Liver (tissue), 9 donors: ENCODE data around the gene RBM33. TPM values are rescaled to one million over a fixed set of nuclear protein-coding genes. Genes with fewer than 3 reads are reported as not detected.

Experiments
- DNase-seq: peaks from one replicate; pipeline ENCODE4 v3.0.0-alpha.2; 2017; ENCODE audit warnings: low spot score
- H3K27ac ChIP-seq, 2 donors: one replicate each; pipeline ENCODE4 v1.7.0; 2013; ENCODE audit warnings: inconsistent platforms in 2 of 2, low read length in 2 of 2, control low read depth in 1 of 2, low read depth in 1 of 2, mild to moderate bottlenecking in 1 of 2
- H3K27me3 ChIP-seq, 4 donors: one replicate each; pipeline versions ENCODE4 v1.6.1 to v1.7.0; 2013; ENCODE audit warnings: low read length in 3 of 4, inconsistent platforms in 1 of 4, mild to moderate bottlenecking in 1 of 4, moderate library complexity in 1 of 4; ENCODE audit not compliant: control insufficient read depth in 4 of 4, insufficient read depth in 4 of 4
- H3K36me3 ChIP-seq, 4 donors: one replicate each; pipeline versions ENCODE4 v1.6.1 to v1.7.0; 2013; ENCODE audit warnings: low read length in 3 of 4, mild to moderate bottlenecking in 3 of 4, low read depth in 1 of 4, moderate library complexity in 1 of 4; ENCODE audit not compliant: control insufficient read depth in 4 of 4, insufficient read depth in 3 of 4
- H3K4me1 ChIP-seq, 4 donors: one replicate each; pipeline versions ENCODE4 v1.6.1 to v1.7.0; 2013; ENCODE audit warnings: low read length in 3 of 4, mild to moderate bottlenecking in 3 of 4, moderate library complexity in 1 of 4; ENCODE audit not compliant: control insufficient read depth in 4 of 4, insufficient read depth in 4 of 4
- H3K4me3 ChIP-seq, 3 donors: one replicate each; pipeline versions ENCODE4 v1.6.1 to v1.7.0; 2013; ENCODE audit warnings: low read length in 3 of 3, control low read depth in 1 of 3, low read depth in 1 of 3, mild to moderate bottlenecking in 1 of 3
- H3K9ac ChIP-seq, 2 donors: one replicate each; pipeline ENCODE4 v1.7.0; 2013; ENCODE audit warnings: low read length in 2 of 2, mild to moderate bottlenecking in 2 of 2, moderate library complexity in 2 of 2, control low read depth in 1 of 2, low read depth in 1 of 2
- H3K9me3 ChIP-seq, 4 donors: one replicate each; pipeline versions ENCODE4 v1.6.1 to v1.7.0; 2013; ENCODE audit warnings: low read length in 3 of 4; ENCODE audit not compliant: control insufficient read depth in 4 of 4
- ATF3 ChIP-seq: IDR thresholded peaks from 2 replicates; pipeline ENCODE4 v1.6.1; 2016; ENCODE audit warnings: antibody characterized with exemption
- CTCF ChIP-seq: fragments of 150-350 bp; IDR thresholded peaks from 2 replicates; pipeline ENCODE4 v1.5.1; 2017; ENCODE audit warnings: improper control_type of control experiment, low read depth, low read length; ENCODE audit not compliant: missing input control
- EGR1 ChIP-seq, 2 donors: IDR thresholded peaks; 2 replicates each; pipeline ENCODE4 v1.6.1; 2016 to 2018; ENCODE audit warnings: antibody characterized with exemption in 2 of 2, low read depth in 2 of 2
- FOXA1 ChIP-seq: IDR thresholded peaks from 2 replicates; pipeline ENCODE4 v1.6.1; 2016; ENCODE audit warnings: antibody characterized with exemption
- HNF4A ChIP-seq, 2 donors: conservative IDR thresholded peaks; 2 replicates each; pipeline ENCODE4 v1.6.1; 2016; ENCODE audit warnings: antibody characterized with exemption in 2 of 2, mild to moderate bottlenecking in 2 of 2
- HNF4G ChIP-seq: IDR thresholded peaks from 2 replicates; pipeline ENCODE4 v1.6.1; 2016; ENCODE audit warnings: antibody characterized with exemption
- JUND ChIP-seq, 2 donors: IDR thresholded peaks; 2 replicates each; pipeline ENCODE4 v1.6.1; 2016; ENCODE audit warnings: antibody characterized with exemption in 2 of 2
- MAX ChIP-seq: IDR thresholded peaks from 2 replicates; pipeline ENCODE4 v1.6.1; 2016; ENCODE audit warnings: antibody characterized with exemption
- NR2F2 ChIP-seq: IDR thresholded peaks from 2 replicates; pipeline ENCODE4 v1.6.1; 2016; ENCODE audit warnings: antibody characterized with exemption
- RAD21 ChIP-seq, 2 donors: IDR thresholded peaks; 2 replicates each; pipeline ENCODE4 v1.6.1; 2016; ENCODE audit warnings: antibody characterized with exemption in 2 of 2, mild to moderate bottlenecking in 2 of 2
- REST ChIP-seq: IDR thresholded peaks from 2 replicates; pipeline ENCODE4 v1.6.1; 2016; ENCODE audit warnings: antibody characterized with exemption, mild to moderate bottlenecking
- RXRA ChIP-seq, 2 donors: IDR thresholded peaks; 2 replicates each; pipeline ENCODE4 v1.6.1; 2017 to 2018; ENCODE audit warnings: antibody characterized with exemption in 2 of 2, mild to moderate bottlenecking in 1 of 2
- SP1 ChIP-seq: IDR thresholded peaks from 2 replicates; pipeline ENCODE4 v1.6.1; 2018; ENCODE audit warnings: antibody characterized with exemption, mild to moderate bottlenecking
- TAF1 ChIP-seq: conservative IDR thresholded peaks from 2 replicates; pipeline ENCODE4 v1.6.1; 2016; ENCODE audit warnings: antibody characterized with exemption, mild to moderate bottlenecking
- YY1 ChIP-seq: IDR thresholded peaks from 2 replicates; pipeline ENCODE4 v1.6.1; 2016; ENCODE audit warnings: antibody characterized with exemption, mild to moderate bottlenecking
- ZBTB33 ChIP-seq: IDR thresholded peaks from 2 replicates; pipeline ENCODE4 v1.6.1; 2016; ENCODE audit warnings: antibody characterized with exemption
- WGBS: extraction: QIAGEN DNeasy Blood & Tissue Kit; methylation state at CpG from one replicate; pipeline ENCODE4 v1.1.7; 2013; 5-methylcytosine and 5-hydroxymethylcytosine counted together
- polyA plus RNA-seq, 2 donors: library from polyadenylated mRNA; stranded (reverse) in 1 of 2; unstranded in 1 of 2; fragments of 200-250 nt in 1 of 2; fragments of >200 nt in 1 of 2; fragmentation: Nextera tagmentation in 1 of 2; extraction: Ambion mirVana in 1 of 2; gene quantifications; one replicate each; pipeline versions ENCODE4 v1.2.1 to v1.2.3, GENCODE V29; 2013 to 2015
- total RNA-seq, 2 donors: library from RNA; depleted of rRNA; stranded (reverse); fragments of >200 nt; gene quantifications; one replicate each; pipeline ENCODE4 v1.2.3, GENCODE V29; 2014
- donor health status: healthy.
- donor health status: healthy.
- donor health status: healthy.
- donor health status: healthy.
- donor health status: healthy.

RBM33 gene
- total and polyA plus RNA-seq, 4 donors, result 7.8 to 48.9 (median 28.2) TPM

- no peak overlapping the region for H3K9ac ChIP-seq
- no peaks in the 10 kb centered on the region for H3K36me3 ChIP-seq
- no peaks in the 10 kb centered on the region for H3K9me3 ChIP-seq
- H3K4me1 ChIP-seq, result peaks cover 0 to 2% (median 0%) of the 10 kb centered on the region in 4 donors
- H3K27me3 ChIP-seq, result no peaks in the 10 kb centered on the region
- TF ChIP-seq FOXA1 (no peak), RAD21 (IDR thresholded peaks at IDR 0.05) (no peak), JUND (IDR thresholded peaks at IDR 0.05) (no peak), HNF4G (no peak), ZBTB33 (no peak), REST (no peak), MAX (no peak), YY1 (no peak), EGR1 (IDR thresholded peaks at IDR 0.05; ENCODE audit: low read depth in 2 of 2) (no peak), CTCF (no peak)
- no peak overlapping the region for H3K4me3 ChIP-seq
- no peak for DNase-seq
- no peak overlapping the region for H3K27ac ChIP-seq
- 87% methylated on average over 18 of the region's 18 CpGs for WGBS
Observed at GRCh38 chr7:155820246-155820645, 175.8 kb downstream of the RBM33 start.

GRCh38 chr7:155820788-155821187 lies 176.3 kb downstream of the RBM33 start:
- no peak overlapping the region for H3K4me3 ChIP-seq
- TF ChIP-seq EGR1 (IDR thresholded peaks at IDR 0.05; ENCODE audit: low read depth in 2 of 2), result no peak
- no peak for TF ChIP-seq SP1
- no peak for TF ChIP-seq NR2F2
- no peak for TF ChIP-seq TAF1
- no peak for TF ChIP-seq HNF4G
- no peak for TF ChIP-seq HNF4A (conservative IDR thresholded peaks at IDR 0.05)
- no peak for TF ChIP-seq RXRA (IDR thresholded peaks at IDR 0.05)
- no peak for TF ChIP-seq YY1
- TF ChIP-seq ATF3, result no peak
- no peak for TF ChIP-seq CTCF
- TF ChIP-seq ZBTB33, result no peak
- H3K27me3 ChIP-seq, result no peaks in the 10 kb centered on the region
- no peaks in the 10 kb centered on the region for H3K9me3 ChIP-seq
- no peaks in the 10 kb centered on the region for H3K36me3 ChIP-seq
- no peak for DNase-seq
- H3K9ac ChIP-seq, result no peak overlapping the region
- no peaks in the 10 kb centered on the region for H3K4me1 ChIP-seq
- 90% methylated on average over 13 of the region's 13 CpGs for WGBS
- H3K27ac ChIP-seq, result no peak overlapping the region
